ENCODE measurements around the gene STIM2. TPM values are rescaled to one million over a fixed set of nuclear protein-coding genes. Genes with fewer than 3 reads are reported as not detected.
A peak's percentile ranks its signal among the peaks of the same experiment; 100 is the strongest.

Gene STIM2
- polyA plus RNA-seq, 1 donor: 46.6 TPM

DNA sequence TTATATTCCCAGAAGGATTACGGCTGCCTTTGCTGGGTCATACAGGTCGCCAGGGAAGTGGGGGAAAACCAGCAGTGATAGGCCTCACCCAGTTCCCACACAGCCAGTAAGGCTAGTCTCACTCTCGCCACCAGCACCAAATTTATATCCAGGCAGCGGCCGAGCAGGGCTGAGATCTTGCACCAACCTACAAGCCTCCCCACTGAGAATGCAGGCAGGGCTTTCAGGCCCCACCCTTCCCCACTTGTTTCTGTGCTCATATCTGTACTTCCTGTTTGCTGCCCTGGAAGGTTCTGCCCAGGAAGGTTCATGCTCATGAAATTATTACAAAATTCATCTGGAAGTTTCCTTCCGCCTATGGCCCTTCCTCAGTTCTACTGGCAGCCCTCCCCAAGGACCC lies 179.7 kb downstream of the STIM2 start:
- DNase-seq (ENCODE audit: low read depth): no peak

DNA sequence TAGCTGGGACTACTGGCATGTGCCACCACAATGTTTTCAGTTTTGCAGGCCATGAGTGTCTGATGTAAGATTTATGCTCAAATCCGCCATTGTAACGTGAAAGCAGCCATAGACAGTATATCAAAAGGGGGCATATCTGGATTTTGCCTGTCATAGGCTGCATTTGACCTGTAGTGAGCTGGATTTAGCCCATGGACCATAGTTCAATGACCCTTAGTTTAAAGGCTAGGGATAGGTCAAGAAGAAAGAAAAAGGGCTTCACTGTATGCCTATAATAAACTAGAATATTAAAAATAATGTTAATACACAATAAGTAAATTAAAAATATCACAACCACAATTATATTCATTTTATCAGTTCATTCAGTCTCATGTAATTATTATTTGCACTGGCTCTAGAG lies 181.8 kb downstream of the STIM2 start:
- no peak for DNase-seq (ENCODE audit: low read depth)

DNA sequence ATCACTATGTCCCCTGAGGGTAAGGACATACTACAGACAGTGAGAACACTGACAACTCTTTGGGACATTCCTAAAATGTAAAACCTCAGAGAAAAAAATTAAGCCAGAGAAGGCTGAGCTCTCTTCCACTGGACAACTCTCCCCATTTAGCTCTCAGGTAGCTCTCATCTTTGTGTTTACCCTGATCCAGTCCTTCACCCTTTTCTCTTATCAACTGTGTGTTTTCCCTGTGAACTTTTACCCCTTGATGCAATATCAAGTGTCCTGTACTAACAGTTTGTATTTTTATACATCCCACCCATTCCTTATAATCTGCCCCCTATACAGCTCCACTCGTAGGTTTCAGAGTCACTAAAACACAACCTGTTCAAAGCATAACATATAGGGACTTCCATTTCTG lies 182.6 kb downstream of the STIM2 start:
- no peak for DNase-seq (ENCODE audit: low read depth)

DNA sequence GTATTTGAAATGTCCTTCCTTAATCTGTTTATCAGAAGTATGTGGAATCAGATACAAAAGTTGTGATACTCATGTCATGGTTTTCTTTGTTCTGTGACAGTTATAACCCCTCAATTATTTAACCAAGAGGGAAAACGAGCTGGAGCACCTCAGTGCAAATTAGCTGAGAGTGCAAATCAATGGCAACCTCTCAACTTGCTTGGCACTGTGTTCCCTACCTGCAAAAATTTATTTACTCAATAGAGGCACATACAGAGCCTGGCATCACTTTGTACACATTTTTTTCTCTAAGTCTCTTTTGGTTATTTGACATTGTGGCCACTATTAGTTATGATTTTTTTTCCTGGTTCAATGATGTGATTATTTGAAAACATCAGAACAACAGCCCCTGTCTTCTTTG lies 186.2 kb downstream of the STIM2 start:
- no peak for DNase-seq (ENCODE audit: low read depth)

DNA sequence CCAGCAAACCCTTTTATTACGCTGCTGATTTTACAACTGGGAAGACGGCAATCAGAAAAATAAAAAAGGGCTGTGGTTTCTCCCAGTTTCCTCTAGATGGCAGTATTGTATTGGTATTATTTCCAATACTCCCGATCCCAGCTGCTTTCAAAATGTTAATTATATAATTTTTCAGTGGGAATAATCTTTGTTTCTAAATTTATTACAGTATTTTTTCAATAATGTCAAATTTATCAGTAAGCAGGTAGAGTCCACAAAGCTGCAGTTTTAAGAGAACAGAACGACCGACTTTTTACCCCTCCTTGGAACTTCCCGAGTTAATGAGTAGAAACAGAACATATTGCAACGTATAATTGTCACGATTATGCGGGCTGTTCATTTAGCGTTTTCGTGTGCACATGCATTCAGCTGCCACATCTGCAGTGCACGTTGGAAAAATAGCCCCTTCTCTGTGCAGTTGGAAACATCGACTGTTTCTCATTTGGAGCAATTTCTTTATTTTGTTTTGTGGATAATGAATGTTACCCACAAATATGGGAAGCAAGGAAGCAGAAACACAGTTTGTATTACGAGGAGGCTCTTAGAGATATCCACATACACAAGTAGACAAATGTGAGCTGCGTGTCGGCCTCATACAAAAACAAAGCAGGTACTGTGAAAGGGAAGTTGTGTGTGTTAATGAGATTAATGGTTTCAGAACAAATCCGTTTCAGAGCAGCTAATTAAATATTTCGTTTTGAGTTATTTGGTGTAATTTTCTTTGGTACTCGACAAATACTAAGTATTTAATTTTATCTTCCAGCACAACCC lies 188.0 kb downstream of the STIM2 start:
- DNase-seq (ENCODE audit: low read depth): peak; percentile 4

DNA sequence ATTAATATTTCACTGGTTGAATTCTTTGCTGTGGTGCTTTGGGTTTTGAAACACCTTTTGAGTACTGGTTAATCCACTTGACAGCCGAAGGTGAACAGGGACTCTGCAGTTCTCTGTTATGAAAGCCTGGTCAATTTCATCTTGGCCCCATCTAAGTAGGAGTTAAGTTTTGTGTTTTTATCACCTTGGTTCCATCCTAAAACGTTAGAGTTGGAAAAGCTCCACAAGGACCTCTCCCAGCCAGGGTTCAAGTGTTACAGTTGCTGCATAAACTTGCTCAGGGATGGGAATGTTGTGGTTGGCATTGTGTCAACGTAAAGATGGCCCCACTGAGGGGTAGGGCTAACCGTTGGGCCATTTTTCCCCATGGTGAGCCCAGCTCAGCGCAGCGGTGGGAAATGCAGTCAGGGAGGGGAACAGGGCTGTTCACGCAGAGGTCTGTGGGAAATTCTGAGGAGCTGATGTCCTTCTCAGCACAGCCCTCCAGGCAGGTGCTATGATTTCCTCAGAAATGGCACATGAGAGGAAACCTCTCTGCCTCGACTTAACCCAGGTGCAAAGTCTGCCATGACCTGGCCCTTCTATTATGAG lies 188.7 kb downstream of the STIM2 start:
- DNase-seq (ENCODE audit: low read depth): no peak

DNA sequence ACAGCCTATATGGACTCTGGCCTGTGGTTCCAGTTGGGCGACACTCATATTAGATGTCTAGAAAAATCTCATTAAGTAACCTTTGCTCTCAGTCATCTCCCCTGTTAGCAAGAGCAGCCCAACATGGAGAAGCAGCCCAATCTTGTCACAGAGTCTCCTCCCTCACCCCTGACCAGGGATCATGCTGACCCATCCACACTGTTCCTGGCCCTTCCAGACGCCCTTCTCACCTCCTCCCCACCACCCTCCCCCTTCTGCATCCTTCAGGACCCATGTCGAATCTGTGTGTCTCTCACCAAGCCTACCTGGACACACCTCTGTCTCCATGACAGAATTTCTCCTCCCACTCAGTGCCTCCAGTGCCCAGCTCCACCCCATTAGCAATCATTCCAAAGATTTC lies 190.1 kb downstream of the STIM2 start:
- DNase-seq (ENCODE audit: low read depth): no peak

DNA sequence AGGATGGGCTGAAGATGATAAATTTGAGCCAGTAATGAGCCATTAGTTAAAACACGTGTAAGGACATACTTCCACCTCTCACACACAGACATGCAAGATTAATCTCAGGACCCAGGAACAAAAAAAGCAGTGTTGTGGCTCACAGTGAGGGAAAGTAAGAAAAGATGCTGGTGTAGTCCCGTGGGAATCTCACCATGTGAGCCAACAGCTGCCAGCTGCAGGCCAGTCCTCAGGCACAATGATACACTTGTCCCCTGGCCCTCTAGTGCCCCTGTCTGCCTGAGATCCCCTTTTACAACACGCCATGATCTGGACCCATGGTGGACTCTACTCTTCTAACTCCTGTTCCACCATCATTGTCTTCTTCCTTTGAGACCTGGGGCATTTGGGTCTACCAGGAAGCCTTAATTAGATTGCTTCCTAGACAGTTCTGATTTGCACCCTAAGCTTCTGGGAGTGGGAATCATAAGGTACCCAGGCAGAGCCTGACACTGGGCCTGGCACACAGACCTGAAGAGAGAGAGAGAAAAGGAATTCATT lies 194.7 kb downstream of the STIM2 start:
- no peak for DNase-seq (ENCODE audit: low read depth)

DNA sequence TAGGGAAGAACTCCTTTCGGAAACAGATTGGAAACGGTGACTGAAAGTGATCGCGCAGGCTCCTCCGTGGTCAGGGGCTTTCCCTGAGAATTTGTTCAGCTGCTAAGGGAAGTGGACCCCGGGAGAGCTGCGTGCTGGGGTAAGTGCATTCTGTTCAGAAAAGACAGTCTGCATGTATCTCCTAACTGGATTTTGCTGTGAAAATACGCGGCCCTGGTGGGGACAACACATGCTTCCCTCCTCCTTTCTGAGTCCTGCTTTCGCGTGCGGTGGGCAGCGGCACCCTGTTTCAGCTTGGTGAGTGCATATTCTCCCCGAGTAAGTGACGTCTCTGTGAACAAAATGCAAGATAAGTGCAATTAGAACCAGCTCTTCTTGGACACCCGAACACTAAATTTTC lies 195.6 kb downstream of the STIM2 start:
- DNase-seq (ENCODE audit: low read depth): no peak

DNA sequence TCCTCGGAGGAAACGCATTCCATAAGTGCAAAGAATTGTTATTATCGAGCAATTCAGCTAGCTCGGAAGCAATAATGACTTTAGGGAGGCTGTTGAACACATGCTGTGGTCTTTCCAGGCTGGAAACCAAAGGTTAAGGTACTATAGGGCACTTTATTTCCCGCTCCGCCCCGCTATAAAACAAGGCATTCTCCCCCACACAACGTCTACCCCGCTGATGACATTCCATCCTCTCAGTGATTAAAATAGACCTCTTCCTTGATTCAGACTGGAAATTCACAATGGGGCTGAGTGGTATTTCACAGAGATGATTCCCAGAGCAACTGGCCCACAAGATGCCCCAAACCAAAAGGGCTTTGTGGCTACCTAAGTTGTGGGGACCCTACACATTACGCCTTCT lies 196.4 kb downstream of the STIM2 start:
- DNase-seq (ENCODE audit: low read depth): no peak

DNA sequence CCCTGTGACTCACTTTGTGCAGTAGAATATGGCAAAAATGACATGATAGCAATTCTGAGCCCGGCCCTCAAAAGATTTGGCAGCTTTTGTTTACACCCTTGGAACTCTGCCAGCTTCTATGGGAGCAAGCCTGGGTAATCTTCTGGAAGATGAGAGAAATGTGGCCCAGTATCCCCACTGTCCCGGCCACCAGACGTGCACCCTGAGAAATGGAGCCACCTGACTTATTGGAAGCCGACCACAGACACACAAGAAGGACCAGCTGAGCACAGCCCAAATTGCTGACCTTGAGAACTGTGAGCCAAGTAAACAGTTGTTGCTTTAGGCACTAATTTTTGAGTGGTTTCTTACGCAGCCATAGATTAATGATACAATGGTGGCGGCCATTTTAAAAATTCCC lies 197.0 kb downstream of the STIM2 start:
- DNase-seq (ENCODE audit: low read depth): no peak

DNA sequence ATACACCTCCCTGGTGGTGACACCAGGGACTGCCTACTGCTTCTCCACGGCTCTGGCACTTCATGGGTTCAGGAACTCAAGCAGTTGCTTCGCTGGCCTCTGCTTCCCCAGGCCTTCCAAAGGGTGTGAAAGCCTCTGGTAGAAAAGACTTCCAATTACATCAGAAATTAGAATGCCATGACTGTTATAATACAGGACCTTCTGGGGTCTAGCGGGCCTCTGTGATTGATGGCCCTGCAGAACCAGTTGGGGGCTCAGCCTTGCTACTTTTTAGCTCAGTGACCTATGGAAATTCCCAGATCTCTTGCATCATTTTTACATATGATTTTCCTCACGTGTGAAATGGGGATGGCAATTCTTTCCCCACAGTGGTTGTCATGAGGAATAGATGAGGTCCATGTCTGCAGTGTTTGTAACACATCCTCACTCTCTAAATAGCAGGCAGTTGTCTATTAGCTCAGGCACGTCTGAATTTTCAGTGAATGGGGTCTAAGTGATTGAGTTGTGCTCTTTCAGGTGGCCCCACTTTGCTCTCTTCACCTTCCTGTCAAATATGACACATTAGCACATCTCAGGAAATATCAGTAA lies 198.3 kb downstream of the STIM2 start:
- DNase-seq (ENCODE audit: low read depth): no peak

DNA sequence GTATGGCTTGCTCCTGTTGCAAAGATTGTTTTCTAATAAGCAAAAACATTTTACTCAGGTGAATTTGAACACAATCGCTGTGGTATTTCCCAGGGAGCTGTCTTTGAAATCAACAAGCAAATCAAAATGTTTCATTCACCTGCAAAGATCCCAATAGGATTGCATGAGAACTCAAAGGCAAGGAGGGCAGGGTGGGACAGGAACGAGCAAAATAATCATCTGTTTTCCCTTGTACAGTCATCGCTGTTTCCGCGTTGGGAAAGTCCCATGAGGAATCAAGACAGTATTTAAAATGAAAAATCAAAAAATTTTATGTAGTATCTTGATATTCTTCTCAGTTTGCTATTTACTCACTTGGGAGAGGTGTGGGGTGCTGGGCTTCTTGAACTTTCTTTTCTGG lies 198.8 kb downstream of the STIM2 start:
- no peak for DNase-seq (ENCODE audit: low read depth)

DNA sequence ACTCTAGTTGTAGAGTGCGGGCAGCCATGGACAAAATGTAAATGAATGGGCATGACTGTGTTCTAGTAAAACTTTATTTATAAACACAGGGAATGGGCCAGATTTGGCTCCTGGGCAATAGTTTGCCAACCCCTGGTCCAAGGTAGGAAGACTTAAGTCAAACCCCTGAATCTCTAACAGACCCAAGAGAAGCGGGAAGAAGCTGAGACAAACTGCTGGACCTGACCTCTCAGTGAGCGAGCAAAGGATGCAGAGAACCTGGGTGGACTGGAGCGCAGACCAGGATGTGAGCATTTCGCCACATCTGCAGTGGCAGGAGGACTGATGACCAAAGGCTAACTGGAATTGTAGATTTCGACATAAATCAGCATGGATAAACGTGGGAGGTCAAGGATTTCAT lies 201.6 kb downstream of the STIM2 start:
- DNase-seq (ENCODE audit: low read depth): no peak

DNA sequence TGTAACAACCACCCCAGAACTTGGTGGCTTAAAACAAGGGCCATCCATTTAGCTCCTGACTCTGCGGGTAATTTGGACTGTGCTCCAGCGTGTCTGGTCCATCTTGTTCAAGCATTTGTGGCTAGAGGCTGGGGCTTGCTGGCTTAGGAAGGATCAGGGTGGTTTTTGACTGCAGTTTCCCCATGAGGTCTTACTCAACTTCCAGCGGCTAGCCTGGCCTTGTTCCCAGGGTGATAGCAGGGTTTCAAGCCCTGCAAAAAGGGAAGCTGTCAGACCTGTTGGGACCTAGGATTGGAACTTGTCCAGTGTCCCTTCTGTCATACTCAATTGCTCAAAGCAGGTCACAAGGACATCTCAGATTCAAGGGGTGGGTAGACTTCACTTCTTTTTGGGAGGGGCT lies 205.9 kb downstream of the STIM2 start:
- no peak for DNase-seq (ENCODE audit: low read depth)

DNA sequence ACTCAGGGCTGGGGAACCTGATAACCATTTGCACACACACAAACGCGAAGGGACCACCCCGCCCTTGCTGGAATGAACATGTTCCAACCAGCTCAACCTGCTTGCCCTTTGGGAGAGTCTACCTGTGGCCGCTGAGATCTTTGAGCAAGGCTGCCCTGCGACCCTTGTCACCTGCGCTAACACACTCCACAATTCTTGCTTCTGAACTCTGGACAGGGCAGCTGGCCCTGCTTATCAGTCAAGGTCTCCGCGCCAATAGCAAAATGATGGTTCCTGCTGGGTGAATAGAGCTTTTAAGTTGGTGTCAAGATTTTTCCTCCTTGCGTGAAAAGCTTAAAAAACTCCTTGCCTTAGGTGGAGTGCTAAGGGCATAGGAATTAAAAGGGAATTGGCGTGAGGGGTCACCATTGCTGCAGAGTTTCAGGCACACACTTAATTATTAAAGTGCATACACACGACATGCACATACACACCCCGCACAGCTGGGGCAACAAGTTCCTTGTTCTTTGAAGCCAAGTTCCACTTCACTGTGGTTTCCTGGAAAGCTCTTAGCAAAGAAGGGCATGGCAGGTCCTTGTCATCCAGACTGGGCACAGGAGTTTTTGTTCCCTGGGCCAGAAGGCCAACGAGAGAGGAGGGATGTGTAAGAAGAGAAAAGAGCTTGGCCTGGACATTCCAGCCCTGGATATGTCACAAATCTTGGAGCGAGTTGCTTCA lies 207.7 kb downstream of the STIM2 start:
- no peak for DNase-seq (ENCODE audit: low read depth)

All from forelimb muscle (tissue), 1 donor.